WTC11 (cell line): ENCODE data around the gene EME2.

Source experiments
- ATF3 ChIP-seq: sonication (generic); formaldehyde crosslinking; conservative IDR thresholded peaks from 2 replicates; pipeline ENCODE4 v1.8.1; 2022; ENCODE audit warnings: mild to moderate bottlenecking, missing genetic modification reagents
- GABPB1 ChIP-seq: sonication (generic); formaldehyde crosslinking; IDR thresholded peaks from 2 replicates; pipeline ENCODE4 v1.8.1; 2023; ENCODE audit warnings: mild to moderate bottlenecking, missing genetic modification reagents
- USF1 ChIP-seq: sonication (generic); formaldehyde crosslinking; IDR thresholded peaks from 2 replicates; pipeline ENCODE4 v1.8.0; 2022; ENCODE audit warnings: mild to moderate bottlenecking, missing genetic modification reagents
- TF ChIP-seq, protein P1 (sequence below): sonication (generic); formaldehyde crosslinking; IDR thresholded peaks from 2 replicates; pipeline ENCODE4 v1.8.1; 2023; ENCODE audit warnings: mild to moderate bottlenecking, missing genetic modification reagents, moderate library complexity
- TF ChIP-seq, protein P2 (sequence below): fragments of 200-600 bp; IDR thresholded peaks from 2 replicates; pipeline ENCODE4 v1.8.0; 2022; ENCODE audit warnings: antibody characterized with exemption

DNA sequence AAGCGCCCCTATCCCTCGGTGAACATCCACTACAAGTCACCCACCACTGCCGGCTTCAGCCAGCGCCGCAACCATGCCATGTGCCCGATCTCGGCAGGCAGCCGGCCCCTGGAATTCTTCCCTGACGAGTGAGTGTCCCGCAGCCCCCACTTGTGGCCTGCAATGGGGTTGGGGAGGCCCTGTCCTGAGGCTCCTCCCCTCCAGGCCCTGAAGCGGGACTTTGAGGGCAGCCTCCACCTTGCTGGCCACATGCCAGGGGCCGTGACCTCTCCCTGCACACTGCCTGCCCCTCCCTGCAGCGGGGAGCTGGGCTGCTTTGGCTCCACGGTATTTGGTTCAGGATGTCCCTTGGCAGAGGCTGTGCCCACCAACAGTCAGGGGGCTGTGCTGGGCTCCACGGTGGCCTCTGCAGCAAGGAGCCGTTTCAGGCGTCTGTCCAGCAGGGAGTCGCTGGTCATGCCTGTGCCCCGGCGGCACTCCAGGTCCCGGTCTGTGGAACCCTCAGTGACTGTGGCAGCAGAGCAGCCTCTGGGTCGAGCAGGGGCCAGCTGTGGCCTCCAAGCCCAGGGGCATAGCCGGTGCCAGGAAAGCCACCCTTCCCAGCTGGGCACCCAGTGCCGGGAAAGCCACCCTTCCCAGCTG is 9.6 kb upstream of the EME2 start:
- TF ChIP-seq ATF3 (CRISPR knock-in tag) (no peak), USF1 (CRISPR knock-in tag) (no peak), GABPB1 (CRISPR knock-in tag) (no peak)
- TF ChIP-seq, protein P1, sequence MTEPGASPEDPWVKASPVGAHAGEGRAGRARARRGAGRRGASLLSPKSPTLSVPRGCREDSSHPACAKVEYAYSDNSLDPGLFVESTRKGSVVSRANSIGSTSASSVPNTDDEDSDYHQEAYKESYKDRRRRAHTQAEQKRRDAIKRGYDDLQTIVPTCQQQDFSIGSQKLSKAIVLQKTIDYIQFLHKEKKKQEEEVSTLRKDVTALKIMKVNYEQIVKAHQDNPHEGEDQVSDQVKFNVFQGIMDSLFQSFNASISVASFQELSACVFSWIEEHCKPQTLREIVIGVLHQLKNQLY (CRISPR knock-in tag): no peak
- TF ChIP-seq, protein P2, sequence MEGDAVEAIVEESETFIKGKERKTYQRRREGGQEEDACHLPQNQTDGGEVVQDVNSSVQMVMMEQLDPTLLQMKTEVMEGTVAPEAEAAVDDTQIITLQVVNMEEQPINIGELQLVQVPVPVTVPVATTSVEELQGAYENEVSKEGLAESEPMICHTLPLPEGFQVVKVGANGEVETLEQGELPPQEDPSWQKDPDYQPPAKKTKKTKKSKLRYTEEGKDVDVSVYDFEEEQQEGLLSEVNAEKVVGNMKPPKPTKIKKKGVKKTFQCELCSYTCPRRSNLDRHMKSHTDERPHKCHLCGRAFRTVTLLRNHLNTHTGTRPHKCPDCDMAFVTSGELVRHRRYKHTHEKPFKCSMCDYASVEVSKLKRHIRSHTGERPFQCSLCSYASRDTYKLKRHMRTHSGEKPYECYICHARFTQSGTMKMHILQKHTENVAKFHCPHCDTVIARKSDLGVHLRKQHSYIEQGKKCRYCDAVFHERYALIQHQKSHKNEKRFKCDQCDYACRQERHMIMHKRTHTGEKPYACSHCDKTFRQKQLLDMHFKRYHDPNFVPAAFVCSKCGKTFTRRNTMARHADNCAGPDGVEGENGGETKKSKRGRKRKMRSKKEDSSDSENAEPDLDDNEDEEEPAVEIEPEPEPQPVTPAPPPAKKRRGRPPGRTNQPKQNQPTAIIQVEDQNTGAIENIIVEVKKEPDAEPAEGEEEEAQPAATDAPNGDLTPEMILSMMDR: no peak
